Stimulated activated CD4-positive, alpha-beta T cell treated with anti-CD3 and anti-CD28 coated beads, Interleukin-4, amount 100 ng/mL, for 1 hour (primary cell): ENCODE data around the gene STIMATE.

Source experiments
- DNase-seq: peaks from one replicate; pipeline ENCODE4 v3.0.0-alpha.2; 2020

The STIMATE gene

GRCh38 chr3:52860424-52860768 is 37.0 kb downstream of the STIMATE start:
- no peak for DNase-seq

GRCh38 chr3:52859686-52860423 is 37.5 kb downstream of the STIMATE start:
- no peak for DNase-seq

GRCh38 chr3:52857864-52858263 is 39.5 kb downstream of the STIMATE start:
- DNase-seq, result no peak

- no peak for DNase-seq
These were observed 40.2 kb downstream of the STIMATE start for GRCh38 chr3:52857133-52857532.

- no peak for DNase-seq
These were observed 40.7 kb downstream of the STIMATE start for GRCh38 chr3:52856666-52857065.

- no peak for DNase-seq
These were observed 43.3 kb downstream of the STIMATE start for GRCh38 chr3:52854013-52854412.

- DNase-seq, result no peak
These were observed 44.9 kb downstream of the STIMATE start for GRCh38 chr3:52852419-52852818.

- DNase-seq, result no peak
These were observed 46.0 kb downstream of the STIMATE start for GRCh38 chr3:52851348-52851747.

- DNase-seq, result no peak
These were observed 47.7 kb downstream of the STIMATE start for GRCh38 chr3:52849656-52850055.

GRCh38 chr3:52848617-52849016 is 48.7 kb downstream of the STIMATE start:
- DNase-seq, result no peak

GRCh38 chr3:52847726-52848125 is 49.6 kb downstream of the STIMATE start:
- DNase-seq, result no peak

GRCh38 chr3:52847241-52847640 is 50.1 kb downstream of the STIMATE start:
- no peak for DNase-seq

GRCh38 chr3:52846432-52846965 is 50.8 kb downstream of the STIMATE start:
- DNase-seq, result no peak

GRCh38 chr3:52845691-52846431 is 51.5 kb downstream of the STIMATE start:
- DNase-seq, result peak; percentile 31

GRCh38 chr3:52845157-52845556 is 52.2 kb downstream of the STIMATE start:
- DNase-seq, result no peak

GRCh38 chr3:52844290-52844975 is 52.9 kb downstream of the STIMATE start:
- DNase-seq, result no peak

GRCh38 chr3:52843881-52844280 is 53.5 kb downstream of the STIMATE start:
- DNase-seq, result no peak

GRCh38 chr3:52843108-52843865 is 54.1 kb downstream of the STIMATE start:
- no peak for DNase-seq

GRCh38 chr3:52842424-52842823 is 54.9 kb downstream of the STIMATE start:
- DNase-seq, result no peak

GRCh38 chr3:52841981-52842340 is 55.4 kb downstream of the STIMATE start:
- DNase-seq, result no peak

- DNase-seq, result no peak
These were observed 56.0 kb downstream of the STIMATE start for GRCh38 chr3:52841211-52841980.

- DNase-seq, result no peak
These were observed 57.3 kb downstream of the STIMATE start for GRCh38 chr3:52839892-52840545.
